ENCODE results near the gene KIFC1.

Gene KIFC1

DNA sequence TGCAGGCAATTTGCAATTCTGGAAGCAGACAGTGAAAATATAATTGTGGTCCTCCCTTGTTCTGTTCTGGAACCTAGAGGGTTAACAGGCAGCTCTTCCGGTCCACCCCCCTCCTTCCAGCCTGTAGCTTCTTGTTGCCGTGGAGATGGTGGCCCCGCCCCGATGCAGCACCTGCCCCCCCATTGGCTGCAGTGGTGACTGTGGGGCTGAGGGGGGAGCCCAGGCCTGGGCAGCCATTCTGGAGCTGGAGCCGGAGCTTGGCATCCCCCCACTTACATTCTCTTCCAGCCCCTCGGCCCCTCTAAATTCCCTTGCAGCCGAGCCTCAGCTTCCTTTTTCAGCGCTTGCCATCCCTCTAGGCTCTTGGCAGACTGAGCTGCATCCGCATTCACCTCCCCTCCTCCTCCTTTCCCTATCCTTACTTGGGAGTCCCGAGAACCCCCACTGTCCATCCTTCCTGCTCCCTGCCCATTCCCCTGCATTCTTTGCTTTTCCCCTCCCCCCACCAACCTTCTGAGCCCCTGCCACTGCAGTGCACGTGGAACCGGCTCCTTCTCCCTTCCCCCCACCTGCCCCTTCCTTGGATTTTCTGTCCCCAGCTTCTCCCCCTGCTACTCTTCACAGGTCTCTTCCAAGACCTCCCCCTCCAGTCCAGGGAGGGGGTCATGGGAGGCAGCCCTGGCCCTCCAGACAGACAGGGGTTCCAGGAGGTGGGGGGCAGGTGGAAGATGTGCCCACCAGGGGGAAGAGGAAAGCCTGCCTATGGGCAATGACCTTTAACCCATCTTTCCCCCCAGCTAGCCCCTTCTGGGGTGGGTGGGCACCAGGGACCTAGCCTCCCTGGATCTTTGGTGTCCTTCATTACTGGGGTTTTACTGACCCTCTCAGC, 39.6 kb downstream of the KIFC1 start:
- H3K4me3 ChIP-seq (ENCODE audit: low read depth in 1 of 2, low read length in 2 of 2): peak overlapping the region in 1 of 2 donors; percentile 32
- peaks cover 62% of the 10 kb centered on the region for H3K4me1 ChIP-seq (ENCODE audit: insufficient read depth, low read length)
- H3K27me3 ChIP-seq (ENCODE audit: control insufficient read depth in 1 of 2, insufficient read depth in 2 of 2, low read length in 2 of 2): no peaks in the 10 kb centered on the region
- no peaks in the 10 kb centered on the region for H3K9me3 ChIP-seq (ENCODE audit: low read length)
- peak overlapping the region; percentile 82 for H3K27ac ChIP-seq (ENCODE audit: low read depth, low read length)
- peaks cover 13% of the 10 kb centered on the region for H3K36me3 ChIP-seq (ENCODE audit: insufficient read depth, low read length)
- peak overlapping the region; percentile 15 for H3K9ac ChIP-seq (ENCODE audit: low read length)

DNA sequence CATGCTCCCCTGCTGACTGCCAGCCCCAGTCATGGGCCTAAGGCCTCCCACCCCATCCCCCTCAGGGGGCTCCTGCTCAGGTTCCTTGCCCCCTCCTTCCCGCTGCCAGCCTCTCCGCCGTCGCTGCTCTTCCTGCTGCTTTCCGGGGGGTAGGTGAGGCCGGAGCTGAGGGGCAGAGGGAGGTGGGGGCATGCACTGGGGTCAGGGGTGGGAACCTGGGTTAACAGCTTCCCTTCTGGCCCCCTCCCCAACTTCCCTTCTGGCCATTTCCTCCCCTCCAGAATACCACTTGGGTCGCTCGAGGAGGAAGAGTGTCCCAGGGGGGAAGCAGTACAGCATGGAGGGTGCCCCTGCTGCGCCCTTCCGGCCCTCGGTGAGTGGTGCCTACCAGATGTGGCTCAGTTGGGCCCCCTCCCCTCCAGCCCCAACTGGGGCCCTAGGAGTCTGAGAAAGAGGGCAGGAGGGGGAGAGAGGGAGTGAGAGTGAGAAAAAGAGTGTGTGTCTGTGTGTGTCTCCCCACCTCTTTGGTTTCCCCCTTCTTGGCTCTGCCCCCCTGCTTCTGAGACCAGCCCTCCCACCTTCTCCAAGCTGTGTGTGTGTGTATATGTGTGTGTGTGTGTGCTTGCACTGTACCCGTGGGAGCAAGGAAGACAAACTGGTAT, 40.4 kb downstream of the KIFC1 start:
- peaks cover 56% of the 10 kb centered on the region for H3K4me1 ChIP-seq (ENCODE audit: insufficient read depth, low read length)
- H3K9me3 ChIP-seq (ENCODE audit: low read length): no peaks in the 10 kb centered on the region
- peaks cover 20% of the 10 kb centered on the region for H3K36me3 ChIP-seq (ENCODE audit: insufficient read depth, low read length)
- no peak overlapping the region for H3K9ac ChIP-seq (ENCODE audit: low read length)
- peak overlapping the region; percentile 82 for H3K27ac ChIP-seq (ENCODE audit: low read depth, low read length)
- H3K27me3 ChIP-seq (ENCODE audit: control insufficient read depth in 1 of 2, insufficient read depth in 2 of 2, low read length in 2 of 2): no peaks in the 10 kb centered on the region
- H3K4me3 ChIP-seq (ENCODE audit: low read depth in 1 of 2, low read length in 2 of 2): no peak overlapping the region

DNA sequence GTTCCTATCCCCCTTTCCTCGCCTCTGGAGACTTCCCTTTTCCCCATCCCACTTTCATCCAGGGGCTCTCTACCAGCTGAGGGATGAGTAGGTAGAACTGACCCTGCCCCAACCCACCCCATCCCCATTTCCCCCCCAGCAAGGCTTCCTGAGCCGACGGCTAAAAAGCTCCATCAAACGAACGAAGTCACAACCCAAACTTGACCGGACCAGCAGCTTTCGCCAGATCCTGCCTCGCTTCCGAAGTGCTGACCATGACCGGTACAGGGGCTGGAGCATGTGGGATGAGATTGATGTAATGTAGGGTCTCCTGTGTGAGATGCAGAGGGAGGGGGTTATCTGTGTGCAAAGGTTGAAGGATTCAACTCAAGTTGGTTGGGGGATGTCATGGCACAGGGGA, 40.9 kb downstream of the KIFC1 start:
- H3K9ac ChIP-seq (ENCODE audit: low read length): no peak overlapping the region
- H3K27me3 ChIP-seq (ENCODE audit: control insufficient read depth in 1 of 2, insufficient read depth in 2 of 2, low read length in 2 of 2): no peaks in the 10 kb centered on the region
- H3K9me3 ChIP-seq (ENCODE audit: low read length): no peaks in the 10 kb centered on the region
- peak overlapping the region; percentile 82 for H3K27ac ChIP-seq (ENCODE audit: low read depth, low read length)
- H3K4me3 ChIP-seq (ENCODE audit: low read depth in 1 of 2, low read length in 2 of 2): no peak overlapping the region
- H3K36me3 ChIP-seq (ENCODE audit: insufficient read depth, low read length): peaks cover 26% of the 10 kb centered on the region
- H3K4me1 ChIP-seq (ENCODE audit: insufficient read depth, low read length): peaks cover 52% of the 10 kb centered on the region

DNA sequence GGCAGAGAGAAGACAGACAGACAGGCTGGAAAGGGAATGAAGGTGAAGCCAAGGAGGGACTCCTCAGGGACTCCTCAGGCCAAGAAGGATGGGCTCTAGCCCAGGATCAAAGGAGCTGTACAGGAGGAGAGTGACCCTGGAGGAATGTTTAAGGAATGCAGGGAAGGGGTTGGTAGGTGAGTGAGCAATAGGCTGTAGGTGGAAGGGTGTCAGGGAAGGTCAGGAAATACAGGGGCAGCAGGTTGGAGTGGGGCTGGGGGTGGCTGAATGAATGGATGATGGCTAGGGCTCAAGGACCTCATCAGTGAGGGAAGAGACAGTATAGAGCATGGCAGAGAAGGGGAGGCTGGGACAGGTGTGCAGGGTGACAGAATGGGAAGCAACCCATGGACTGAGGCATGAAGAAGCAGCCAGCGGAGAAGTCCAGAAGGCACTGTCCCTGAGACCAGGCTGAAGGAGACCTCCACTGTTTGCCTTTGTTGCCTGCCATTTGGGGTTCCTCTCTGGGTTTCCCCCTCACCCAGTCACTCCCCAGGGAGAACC, 41.4 kb downstream of the KIFC1 start:
- no peaks in the 10 kb centered on the region for H3K9me3 ChIP-seq (ENCODE audit: low read length)
- no peaks in the 10 kb centered on the region for H3K27me3 ChIP-seq (ENCODE audit: control insufficient read depth in 1 of 2, insufficient read depth in 2 of 2, low read length in 2 of 2)
- H3K27ac ChIP-seq (ENCODE audit: low read depth, low read length): peak overlapping the region; percentile 82
- H3K4me3 ChIP-seq (ENCODE audit: low read depth in 1 of 2, low read length in 2 of 2): no peak overlapping the region
- peaks cover 29% of the 10 kb centered on the region for H3K36me3 ChIP-seq (ENCODE audit: insufficient read depth, low read length)
- peaks cover 52% of the 10 kb centered on the region for H3K4me1 ChIP-seq (ENCODE audit: insufficient read depth, low read length)
- no peak overlapping the region for H3K9ac ChIP-seq (ENCODE audit: low read length)

DNA sequence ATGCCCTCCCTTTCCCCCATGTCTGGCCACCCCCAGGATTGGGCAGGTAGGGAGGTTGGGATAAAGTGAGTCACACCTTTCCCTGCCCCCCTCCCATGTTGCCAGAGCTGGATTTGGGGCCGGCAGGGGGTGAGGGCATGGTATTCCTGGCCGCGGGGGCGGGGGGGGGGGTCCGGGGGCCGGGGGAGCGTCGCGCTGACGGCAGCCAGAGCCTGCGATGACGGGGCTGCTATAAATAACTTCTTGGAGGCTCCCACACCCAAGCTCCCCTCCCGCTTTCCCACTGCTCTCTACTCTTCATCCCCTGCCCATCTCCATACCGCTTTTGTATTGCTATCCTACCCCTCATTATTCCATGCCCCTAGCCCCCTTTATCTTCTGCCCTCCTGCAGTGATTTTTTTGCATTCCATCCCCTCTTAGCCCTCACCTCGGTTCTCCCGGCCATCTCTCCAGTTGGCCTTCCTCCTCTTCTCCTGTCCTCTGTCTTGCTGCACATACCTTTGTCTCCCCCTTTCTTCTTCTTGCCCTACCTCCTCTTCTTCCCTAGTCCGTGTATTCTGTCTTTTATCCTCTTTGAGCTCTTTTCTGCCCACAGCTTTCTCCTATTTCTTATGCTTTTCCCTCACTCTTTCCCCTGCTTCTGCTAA, 42.0 kb downstream of the KIFC1 start:
- H3K27me3 ChIP-seq (ENCODE audit: control insufficient read depth in 1 of 2, insufficient read depth in 2 of 2, low read length in 2 of 2): no peaks in the 10 kb centered on the region
- peaks cover 47% of the 10 kb centered on the region for H3K4me1 ChIP-seq (ENCODE audit: insufficient read depth, low read length)
- peak overlapping the region; percentile 22 for H3K9ac ChIP-seq (ENCODE audit: low read length)
- no peak overlapping the region for H3K4me3 ChIP-seq (ENCODE audit: low read depth in 1 of 2, low read length in 2 of 2)
- H3K36me3 ChIP-seq (ENCODE audit: insufficient read depth, low read length): peaks cover 35% of the 10 kb centered on the region
- peak overlapping the region; percentile 82 for H3K27ac ChIP-seq (ENCODE audit: low read depth, low read length)
- H3K9me3 ChIP-seq (ENCODE audit: low read length): no peaks in the 10 kb centered on the region

DNA sequence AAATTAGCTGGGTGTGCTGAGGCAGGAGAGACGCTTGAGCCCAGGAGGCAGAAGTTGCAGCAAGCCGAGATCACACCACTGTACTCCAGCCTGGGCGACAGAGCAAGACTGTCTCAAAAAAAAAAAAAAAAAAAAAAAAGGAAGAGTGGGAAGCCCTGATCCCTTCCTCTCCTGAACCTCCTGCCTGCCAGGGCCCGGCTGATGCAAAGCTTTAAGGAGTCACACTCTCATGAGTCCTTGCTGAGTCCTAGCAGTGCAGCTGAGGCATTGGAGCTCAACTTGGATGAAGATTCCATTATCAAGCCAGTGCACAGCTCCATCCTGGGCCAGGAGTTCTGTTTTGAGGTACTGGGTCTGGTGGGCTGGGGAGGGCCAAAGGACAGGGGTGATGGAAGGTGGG, 43.3 kb downstream of the KIFC1 start:
- H3K4me3 ChIP-seq (ENCODE audit: low read depth in 1 of 2, low read length in 2 of 2): no peak overlapping the region

DNA sequence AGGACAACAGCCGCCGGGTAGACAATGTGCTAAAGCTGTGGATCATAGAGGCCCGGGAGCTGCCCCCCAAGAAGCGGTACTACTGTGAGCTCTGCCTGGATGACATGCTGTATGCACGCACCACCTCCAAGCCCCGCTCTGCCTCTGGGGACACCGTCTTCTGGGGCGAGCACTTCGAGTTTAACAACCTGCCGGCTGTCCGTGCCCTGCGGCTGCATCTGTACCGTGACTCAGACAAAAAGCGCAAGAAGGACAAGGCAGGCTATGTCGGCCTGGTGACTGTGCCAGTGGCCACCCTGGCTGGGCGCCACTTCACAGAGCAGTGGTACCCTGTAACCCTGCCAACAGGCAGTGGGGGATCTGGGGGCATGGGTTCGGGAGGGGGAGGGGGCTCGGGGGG, 46.0 kb downstream of the KIFC1 start:
- peaks cover 15% of the 10 kb centered on the region for H3K4me1 ChIP-seq (ENCODE audit: insufficient read depth, low read length)
- no peak overlapping the region for H3K9ac ChIP-seq (ENCODE audit: low read length)
- H3K9me3 ChIP-seq (ENCODE audit: low read length): no peaks in the 10 kb centered on the region
- H3K27ac ChIP-seq (ENCODE audit: low read depth, low read length): no peak overlapping the region
- no peaks in the 10 kb centered on the region for H3K27me3 ChIP-seq (ENCODE audit: control insufficient read depth in 1 of 2, insufficient read depth in 2 of 2, low read length in 2 of 2)
- no peak overlapping the region for H3K4me3 ChIP-seq (ENCODE audit: low read depth in 1 of 2, low read length in 2 of 2)
- H3K36me3 ChIP-seq (ENCODE audit: insufficient read depth, low read length): peaks cover 54% of the 10 kb centered on the region

More for the DNA sequence above, 43.3 kb downstream of the KIFC1 start:
- Histone ChIP-seq H3K9me3 (ENCODE audit: low read length) (no peaks in the 10 kb centered on the region), H3K4me1 (ENCODE audit: insufficient read depth, low read length) (peaks cover 39% of the 10 kb centered on the region), H3K36me3 (ENCODE audit: insufficient read depth, low read length) (peaks cover 40% of the 10 kb centered on the region), H3K27ac (ENCODE audit: low read depth, low read length) (no peak overlapping the region), H3K9ac (ENCODE audit: low read length) (no peak overlapping the region), H3K27me3 (ENCODE audit: control insufficient read depth in 1 of 2, insufficient read depth in 2 of 2, low read length in 2 of 2) (no peaks in the 10 kb centered on the region)

DNA sequence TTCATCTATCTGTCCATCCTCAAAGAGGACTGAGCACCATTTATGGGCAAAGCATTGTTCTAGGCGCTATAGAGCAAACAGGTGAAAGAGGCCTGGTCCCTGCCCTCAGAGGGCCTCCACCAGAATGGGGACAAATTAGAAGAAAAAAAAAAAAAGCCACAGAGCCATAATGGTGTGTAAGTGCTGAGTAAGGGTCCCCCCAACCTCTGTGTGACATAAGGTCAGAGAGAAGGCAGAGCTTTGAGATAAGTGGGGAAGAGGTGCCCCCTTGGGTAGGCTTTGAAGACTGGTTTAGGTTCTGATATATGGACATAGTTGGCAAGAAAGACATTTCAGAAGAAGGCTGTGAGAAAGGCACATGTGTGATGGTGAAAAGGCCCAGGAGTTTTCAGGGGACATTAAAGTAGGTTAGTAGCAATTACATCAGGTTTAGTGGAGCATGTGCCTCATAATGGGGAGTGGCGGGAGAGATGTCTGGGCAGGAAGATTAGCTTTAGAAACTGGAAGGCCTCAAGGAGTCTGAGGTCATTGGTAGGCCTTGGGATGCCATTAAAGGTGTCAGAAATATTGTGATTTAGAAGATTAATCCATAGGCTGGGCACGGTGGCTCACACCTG, 47.5 kb downstream of the KIFC1 start:
- Histone ChIP-seq H3K9ac (ENCODE audit: low read length) (no peak overlapping the region), H3K4me1 (ENCODE audit: insufficient read depth, low read length) (peaks cover 3% of the 10 kb centered on the region), H3K36me3 (ENCODE audit: insufficient read depth, low read length) (peaks cover 57% of the 10 kb centered on the region), H3K27ac (ENCODE audit: low read depth, low read length) (no peak overlapping the region), H3K9me3 (ENCODE audit: low read length) (no peaks in the 10 kb centered on the region), H3K27me3 (ENCODE audit: control insufficient read depth in 1 of 2, insufficient read depth in 2 of 2, low read length in 2 of 2) (no peaks in the 10 kb centered on the region), H3K4me3 (ENCODE audit: low read depth in 1 of 2, low read length in 2 of 2) (no peak overlapping the region)

DNA sequence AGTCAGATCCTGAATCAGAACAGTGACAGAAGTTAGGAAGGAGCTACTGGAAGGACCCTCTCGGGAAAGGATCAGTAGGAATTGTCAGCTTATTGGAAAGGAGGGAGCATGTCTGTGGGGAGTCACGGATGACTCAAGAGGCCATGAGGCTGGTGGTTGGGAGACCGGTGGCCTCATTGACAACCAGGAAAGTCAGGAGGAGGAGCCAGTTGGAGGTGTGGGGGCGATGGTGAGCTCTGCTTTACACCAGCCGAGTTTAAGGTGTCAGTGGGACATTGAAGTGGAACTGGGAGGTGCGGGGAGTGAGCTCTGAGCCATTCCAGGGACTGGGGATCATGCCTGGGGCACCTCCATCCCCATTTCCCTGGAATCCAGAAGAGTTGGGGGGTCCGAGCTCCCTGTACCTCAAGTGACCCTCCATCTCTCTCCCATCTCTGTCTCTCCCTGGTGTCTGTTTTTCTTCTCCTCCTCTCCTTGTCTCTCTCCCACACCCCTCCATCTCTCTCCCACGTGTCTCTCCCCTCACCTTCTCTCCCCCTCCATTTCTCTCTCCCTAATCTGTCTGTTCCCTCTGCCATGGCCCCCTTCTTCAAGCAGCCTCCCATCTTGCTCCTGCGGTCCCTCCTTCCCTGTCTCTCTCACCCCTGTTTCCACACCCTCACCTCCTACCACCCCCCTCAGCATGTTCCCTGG, 48.5 kb downstream of the KIFC1 start:
- peaks cover 65% of the 10 kb centered on the region for H3K36me3 ChIP-seq (ENCODE audit: insufficient read depth, low read length)
- no peak overlapping the region for H3K9ac ChIP-seq (ENCODE audit: low read length)
- H3K4me3 ChIP-seq (ENCODE audit: low read depth in 1 of 2, low read length in 2 of 2): no peak overlapping the region
- no peaks in the 10 kb centered on the region for H3K27me3 ChIP-seq (ENCODE audit: control insufficient read depth in 1 of 2, insufficient read depth in 2 of 2, low read length in 2 of 2)
- no peaks in the 10 kb centered on the region for H3K4me1 ChIP-seq (ENCODE audit: insufficient read depth, low read length)
- H3K9me3 ChIP-seq (ENCODE audit: low read length): no peaks in the 10 kb centered on the region
- H3K27ac ChIP-seq (ENCODE audit: low read depth, low read length): no peak overlapping the region

DNA sequence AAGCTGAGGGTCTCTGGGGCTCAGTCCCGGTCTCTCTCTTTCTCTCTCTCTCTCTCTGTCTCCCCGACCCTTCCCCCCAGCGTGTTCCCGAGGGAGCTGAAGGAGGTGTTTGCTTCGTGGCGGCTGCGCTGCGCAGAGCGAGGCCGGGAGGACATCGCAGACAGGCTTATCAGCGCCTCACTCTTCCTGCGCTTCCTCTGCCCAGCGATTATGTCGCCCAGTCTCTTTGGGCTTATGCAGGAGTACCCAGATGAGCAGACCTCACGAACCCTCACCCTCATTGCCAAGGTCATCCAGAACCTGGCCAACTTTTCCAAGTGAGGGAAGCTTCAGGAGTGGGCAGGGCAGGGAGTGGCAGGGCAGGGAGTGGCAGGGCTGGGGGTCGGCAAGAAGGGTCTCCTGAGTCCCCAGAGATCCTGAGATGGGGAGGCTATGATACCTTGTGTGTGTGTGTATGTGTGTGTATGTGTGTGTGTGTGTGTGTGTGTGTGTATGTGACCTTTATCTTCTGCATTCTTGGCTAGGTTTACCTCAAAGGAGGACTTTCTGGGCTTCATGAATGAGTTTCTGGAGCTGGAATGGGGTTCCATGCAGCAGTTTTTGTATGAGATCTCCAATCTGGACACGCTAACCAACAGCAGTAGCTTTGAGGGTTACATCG, 49.2 kb downstream of the KIFC1 start:
- no peak overlapping the region for H3K27ac ChIP-seq (ENCODE audit: low read depth, low read length)
- no peak overlapping the region for H3K4me3 ChIP-seq (ENCODE audit: low read depth in 1 of 2, low read length in 2 of 2)
- no peaks in the 10 kb centered on the region for H3K27me3 ChIP-seq (ENCODE audit: control insufficient read depth in 1 of 2, insufficient read depth in 2 of 2, low read length in 2 of 2)
- H3K4me1 ChIP-seq (ENCODE audit: insufficient read depth, low read length): no peaks in the 10 kb centered on the region
- no peak overlapping the region for H3K9ac ChIP-seq (ENCODE audit: low read length)
- H3K36me3 ChIP-seq (ENCODE audit: insufficient read depth, low read length): peaks cover 61% of the 10 kb centered on the region
- H3K9me3 ChIP-seq (ENCODE audit: low read length): no peaks in the 10 kb centered on the region

All from muscle layer of colon (tissue), 2 donors.